Breast epithelium (tissue), 4 donors: ENCODE measurements around the gene MKI67. TPM values are rescaled to one million over a fixed set of nuclear protein-coding genes. Genes with fewer than 3 reads are reported as not detected.

Experiments
- DNase-seq, 2 donors: peaks; one replicate each; pipeline ENCODE4 v3.0.0-alpha.2; 2019; ENCODE audit warnings: low spot score in 2 of 2
- H3K27ac ChIP-seq, 2 donors: fragments of 200-600 bp; sonication (generic) in 1 of 2; one replicate each; pipeline ENCODE4 v1.5.1; 2016 to 2019; ENCODE audit warnings: mild to moderate bottlenecking in 1 of 2
- H3K27me3 ChIP-seq, 2 donors: fragments of 200-600 bp; sonication (generic) in 1 of 2; one replicate each; pipeline versions ENCODE4 v1.5.1 to v1.6.0; 2017 to 2019; ENCODE audit warnings: control low read depth in 1 of 2, mild to moderate bottlenecking in 1 of 2
- H3K36me3 ChIP-seq: fragments of 200-600 bp; one replicate; pipeline ENCODE4 v1.5.1; 2019
- H3K4me1 ChIP-seq, 2 donors: fragments of 200-600 bp; sonication (generic); one replicate each; pipeline ENCODE4 v1.5.1; 2016 to 2019; ENCODE audit warnings: control low read depth in 1 of 2
- H3K4me3 ChIP-seq, 3 donors: fragments of 200-600 bp; sonication (generic); 1 replicate in 2 of 3; 2 replicates in 1 of 3; pipeline ENCODE4 v1.5.1; 2016 to 2019; ENCODE audit warnings: mild to moderate bottlenecking in 3 of 3, moderate library complexity in 2 of 3
- H3K9me3 ChIP-seq, 2 donors: fragments of 200-600 bp; sonication (generic) in 1 of 2; one replicate each; pipeline ENCODE4 v1.5.1; 2016 to 2019; ENCODE audit warnings: control low read depth in 1 of 2
- POLR2A ChIP-seq: fragments of 450-650 bp; IDR thresholded peaks from one replicate; pipeline ENCODE4 v1.6.1; 2016; ENCODE audit warnings: antibody characterized with exemption, mild to moderate bottlenecking, moderate library complexity
- POLR2AphosphoS5 ChIP-seq, 3 donors: sonication (generic); formaldehyde crosslinking; IDR thresholded peaks; one replicate each; pipeline ENCODE4 v1.6.1; 2017; ENCODE audit warnings: antibody characterized with exemption in 3 of 3
- intact Hi-C: fragments of 100-400 bp; cut with DNase I; formaldehyde crosslinking; loops from one replicate; pipeline ENCODE4 v1.15.1; 2023; ENCODE audit warnings: low total_unique reads
- total RNA-seq, 3 donors: library from RNA; depleted of rRNA; stranded (reverse); fragments of >200 nt; gene quantifications; one replicate each; pipeline ENCODE4 v1.1.0, GENCODE V29; 2016
- TF ChIP-seq, protein P1 (sequence below), 3 donors: fragments of 450-650 bp; IDR thresholded peaks; one replicate each; pipeline ENCODE4 v1.5.1; 2016 to 2017; ENCODE audit warnings: antibody characterized with exemption in 3 of 3, mild to moderate bottlenecking in 3 of 3, moderate library complexity in 3 of 3

The MKI67 gene
- total RNA-seq, 3 donors from 2014 or later: 0.29 to 6.4 (median 0.33) TPM

DNA sequence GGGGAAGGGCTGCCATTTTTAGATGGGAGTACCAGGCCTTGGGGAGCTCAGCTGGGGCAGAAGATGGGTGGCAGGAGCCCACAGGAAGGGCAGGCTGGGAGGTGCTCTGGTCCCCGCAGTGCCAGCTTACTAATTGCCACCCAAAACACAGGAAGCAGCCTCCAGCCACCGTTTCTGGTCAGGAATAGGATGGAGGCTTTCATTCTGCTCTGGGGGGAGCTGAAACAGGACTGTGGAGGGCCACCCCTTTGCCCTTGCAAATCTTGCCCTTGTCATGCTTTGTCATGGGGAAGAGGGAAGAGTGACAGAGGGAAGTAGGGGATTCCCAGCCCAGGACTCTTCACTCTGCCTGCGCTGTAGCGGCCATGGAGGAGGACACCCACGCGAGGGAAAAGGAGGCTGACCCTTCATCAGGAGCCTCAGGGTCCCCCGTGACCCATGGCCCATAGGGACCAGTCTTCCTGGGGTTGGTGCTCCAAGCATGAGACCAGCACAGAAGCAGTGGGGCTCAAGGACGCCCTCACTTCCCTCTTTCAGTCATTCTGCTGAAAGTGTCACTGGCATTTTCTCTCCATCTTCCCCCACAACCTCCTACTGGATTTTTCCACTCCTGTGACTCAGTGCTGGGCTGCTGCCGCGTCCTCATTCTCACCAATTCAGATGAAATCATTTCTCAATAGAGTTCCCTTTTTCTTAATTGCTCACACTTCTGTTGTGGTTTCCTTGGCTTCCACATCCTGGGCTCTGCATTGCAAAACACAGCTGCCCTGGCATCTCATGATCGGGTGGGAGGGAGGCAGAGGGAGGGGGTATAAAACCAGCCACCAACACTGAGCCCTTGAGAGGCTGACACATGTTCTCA lies 61.9 kb downstream of the MKI67 start:
- Histone ChIP-seq H3K9me3 (no peaks in the 10 kb centered on the region), H3K27me3 (no peaks in the 10 kb centered on the region), H3K4me3 (peak overlapping the region in 1 of 3 donors; percentile 41), H3K36me3 (no peaks in the 10 kb centered on the region), H3K4me1 (peaks cover 21 to 25% of the 10 kb centered on the region in 2 donors), H3K27ac (peak overlapping the region; percentile 88 to 98)
- peak in 1 of 2 donors; percentile 88 for DNase-seq
- no peak for TF ChIP-seq POLR2A
- peak; percentile 57 to 94 (median 78) for TF ChIP-seq POLR2AphosphoS5 (IDR thresholded peaks at IDR 0.05)
- intact Hi-C loops: loop anchor here (10.0 kb wide), 1 partner anchor 160 kb away; the partner anchor contains the start of gene PTPRE

DNA sequence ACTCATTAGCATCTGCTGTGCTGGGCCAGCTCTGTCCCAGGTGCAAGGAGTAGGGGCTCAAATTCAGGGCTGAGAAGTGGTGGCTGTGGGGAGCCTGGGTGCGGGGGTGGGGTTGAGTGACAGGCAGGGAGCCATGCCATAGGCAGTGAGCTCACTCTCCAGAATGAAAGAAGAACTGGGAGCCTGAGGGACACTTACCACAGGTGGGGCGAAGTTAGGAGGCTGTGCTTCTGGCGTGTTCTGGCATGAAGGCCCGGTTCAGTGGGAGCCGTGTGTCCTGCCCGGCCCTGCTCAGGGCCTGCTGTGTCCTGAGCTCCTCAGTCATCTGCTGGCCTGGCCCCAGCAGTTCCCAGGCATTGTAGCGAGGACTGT lies 62.5 kb downstream of the MKI67 start:
- peak in 1 of 2 donors; percentile 61 for DNase-seq
- peak overlapping the region in 1 of 3 donors; percentile 41 for H3K4me3 ChIP-seq
- intact Hi-C loops: loop anchor here (10.0 kb wide), 1 partner anchor 159 kb away; the partner anchor contains the start of gene PTPRE

DNA sequence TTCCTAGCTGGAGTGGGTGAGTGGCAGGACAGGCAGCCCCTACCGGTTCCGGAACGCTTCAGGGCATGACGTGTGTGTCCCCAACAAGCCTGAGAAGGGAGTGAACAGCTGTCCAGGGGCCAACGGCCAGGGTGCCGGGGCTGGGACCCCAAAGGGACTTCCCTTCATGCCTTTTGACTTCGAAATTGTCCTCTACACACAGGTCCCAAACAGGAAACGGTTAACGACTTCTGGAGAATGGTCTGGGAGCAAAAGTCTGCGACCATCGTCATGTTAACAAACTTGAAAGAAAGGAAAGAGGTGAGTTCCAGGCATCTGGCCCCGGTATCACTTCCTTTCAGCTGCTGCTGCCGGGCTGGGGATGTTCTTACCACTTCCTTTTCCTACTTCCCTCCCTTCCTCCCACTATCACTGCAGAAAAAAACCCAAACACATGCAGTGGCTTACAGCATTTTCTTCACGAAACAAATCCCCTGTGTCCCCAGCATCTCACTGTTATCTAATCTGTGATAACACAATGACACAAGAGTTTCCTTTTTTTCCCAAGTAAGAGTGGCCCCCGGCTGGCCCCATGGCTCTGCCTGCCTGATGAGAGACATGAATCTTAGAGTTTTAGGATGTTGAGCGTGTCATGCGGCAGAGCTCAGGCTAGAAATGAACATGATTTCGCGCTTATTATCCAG lies 63.2 kb downstream of the MKI67 start:
- DNase-seq: no peak
- H3K36me3 ChIP-seq: no peaks in the 10 kb centered on the region
- peak overlapping the region in 1 of 3 donors; percentile 5 for H3K4me3 ChIP-seq
- no peak for TF ChIP-seq POLR2A
- TF ChIP-seq POLR2AphosphoS5 (IDR thresholded peaks at IDR 0.05): no peak
- peaks cover 19 to 25% of the 10 kb centered on the region in 2 donors for H3K4me1 ChIP-seq
- peak overlapping the region; percentile 88 to 98 for H3K27ac ChIP-seq
- no peaks in the 10 kb centered on the region for H3K9me3 ChIP-seq
- no peaks in the 10 kb centered on the region for H3K27me3 ChIP-seq
- intact Hi-C loops: loop anchor here (10.0 kb wide), 1 partner anchor 158 kb away; the partner anchor contains the start of gene PTPRE

More for the DNA sequence above, 62.5 kb downstream of the MKI67 start:
- Histone ChIP-seq H3K27me3 (no peaks in the 10 kb centered on the region), H3K4me1 (peaks cover 19 to 25% of the 10 kb centered on the region in 2 donors), H3K36me3 (no peaks in the 10 kb centered on the region), H3K27ac (peak overlapping the region; percentile 88 to 98), H3K9me3 (no peaks in the 10 kb centered on the region)
- TF ChIP-seq, protein P1, sequence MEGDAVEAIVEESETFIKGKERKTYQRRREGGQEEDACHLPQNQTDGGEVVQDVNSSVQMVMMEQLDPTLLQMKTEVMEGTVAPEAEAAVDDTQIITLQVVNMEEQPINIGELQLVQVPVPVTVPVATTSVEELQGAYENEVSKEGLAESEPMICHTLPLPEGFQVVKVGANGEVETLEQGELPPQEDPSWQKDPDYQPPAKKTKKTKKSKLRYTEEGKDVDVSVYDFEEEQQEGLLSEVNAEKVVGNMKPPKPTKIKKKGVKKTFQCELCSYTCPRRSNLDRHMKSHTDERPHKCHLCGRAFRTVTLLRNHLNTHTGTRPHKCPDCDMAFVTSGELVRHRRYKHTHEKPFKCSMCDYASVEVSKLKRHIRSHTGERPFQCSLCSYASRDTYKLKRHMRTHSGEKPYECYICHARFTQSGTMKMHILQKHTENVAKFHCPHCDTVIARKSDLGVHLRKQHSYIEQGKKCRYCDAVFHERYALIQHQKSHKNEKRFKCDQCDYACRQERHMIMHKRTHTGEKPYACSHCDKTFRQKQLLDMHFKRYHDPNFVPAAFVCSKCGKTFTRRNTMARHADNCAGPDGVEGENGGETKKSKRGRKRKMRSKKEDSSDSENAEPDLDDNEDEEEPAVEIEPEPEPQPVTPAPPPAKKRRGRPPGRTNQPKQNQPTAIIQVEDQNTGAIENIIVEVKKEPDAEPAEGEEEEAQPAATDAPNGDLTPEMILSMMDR (IDR thresholded peaks at IDR 0.05): no peak

DNA sequence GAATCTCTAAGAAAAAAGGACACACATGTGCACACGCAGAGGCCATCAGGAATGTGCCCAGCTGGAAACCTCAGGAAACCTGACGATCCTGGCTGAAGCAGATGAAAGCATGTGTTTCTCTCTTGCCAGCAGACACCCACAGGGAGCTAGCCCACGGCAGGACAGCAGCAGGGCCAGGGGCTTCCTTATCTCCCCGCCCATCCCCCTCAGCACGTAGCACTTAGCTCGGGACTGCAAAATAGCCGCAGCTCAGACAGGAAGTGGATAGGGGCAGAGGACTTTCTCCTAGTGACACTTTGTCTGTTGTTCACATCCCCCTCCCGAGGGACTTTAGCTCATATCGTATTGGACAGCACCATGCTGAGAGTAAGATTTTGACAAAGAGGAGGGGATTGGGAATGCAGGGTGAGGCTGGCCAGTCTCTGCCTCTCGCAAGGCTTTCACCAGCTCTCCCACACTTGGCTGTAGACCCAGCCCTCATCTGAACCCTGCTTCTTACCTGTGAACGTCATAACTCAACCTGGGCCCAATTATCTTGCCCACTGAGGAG lies 63.8 kb downstream of the MKI67 start:
- TF ChIP-seq POLR2A: no peak
- TF ChIP-seq, protein P1 (IDR thresholded peaks at IDR 0.05): no peak
- TF ChIP-seq POLR2AphosphoS5 (IDR thresholded peaks at IDR 0.05): no peak
- Histone ChIP-seq H3K27me3 (no peaks in the 10 kb centered on the region), H3K27ac (peak overlapping the region; percentile 88 to 98), H3K9me3 (no peaks in the 10 kb centered on the region), H3K36me3 (no peaks in the 10 kb centered on the region), H3K4me3 (peak overlapping the region in 1 of 3 donors; percentile 5), H3K4me1 (peaks cover 20 to 25% of the 10 kb centered on the region in 2 donors)
- no peak for DNase-seq
- intact Hi-C loops: loop anchor here (10.0 kb wide), 1 partner anchor 158 kb away; the partner anchor contains the start of gene PTPRE

DNA sequence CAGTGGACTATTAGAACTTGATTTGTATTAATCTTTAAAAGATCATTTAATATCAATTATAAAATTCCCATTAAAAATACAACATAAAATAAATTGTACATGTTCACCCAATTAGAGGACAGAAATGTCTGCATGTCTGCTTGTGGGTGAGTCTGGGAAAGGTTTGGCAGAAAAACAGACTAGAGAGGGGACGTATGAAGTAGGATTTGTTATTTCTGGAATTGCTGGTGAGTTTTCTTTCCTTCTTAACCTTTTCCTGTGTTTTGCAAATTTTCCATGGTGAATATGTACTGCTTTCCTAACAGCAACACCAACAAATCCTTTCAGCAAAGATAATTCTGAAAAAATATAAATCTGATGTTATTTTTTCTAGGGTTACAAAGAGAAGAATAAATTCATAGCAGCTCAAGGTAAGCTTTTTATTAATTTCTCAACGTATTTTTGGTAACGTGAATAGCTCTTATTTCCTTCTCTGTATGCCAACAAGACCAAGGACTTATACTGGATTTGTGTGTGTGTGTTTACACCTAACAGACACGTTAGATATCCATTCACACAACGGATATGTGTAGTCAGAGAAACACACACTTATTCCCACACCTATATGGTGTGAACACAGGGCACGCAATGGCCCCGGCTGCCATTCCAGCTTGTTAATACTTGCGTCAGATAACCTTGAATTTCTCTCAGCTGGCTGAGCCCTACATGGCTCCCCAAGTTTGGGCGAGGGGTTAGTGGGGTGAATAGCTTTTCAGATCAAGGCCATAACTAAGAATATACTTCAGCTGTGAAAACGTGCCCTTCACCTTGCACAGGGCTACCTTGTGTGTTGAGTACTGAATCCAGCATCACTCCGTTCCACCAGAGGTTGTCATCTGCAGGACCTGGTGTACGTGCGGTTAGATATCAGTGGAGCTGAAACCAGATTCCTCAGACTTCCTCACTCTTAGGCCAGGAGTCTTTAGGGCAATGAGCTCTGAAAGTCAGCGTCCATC lies 64.6 kb downstream of the MKI67 start:
- Histone ChIP-seq H3K4me1 (peaks cover 23 to 25% of the 10 kb centered on the region in 2 donors), H3K27me3 (no peaks in the 10 kb centered on the region), H3K36me3 (no peaks in the 10 kb centered on the region), H3K27ac (peak overlapping the region; percentile 88 to 98), H3K4me3 (no peak overlapping the region), H3K9me3 (no peaks in the 10 kb centered on the region)
- intact Hi-C loops: loop anchor here (10.0 kb wide), 1 partner anchor 157 kb away; the partner anchor contains the start of gene PTPRE
- no peak for DNase-seq
- TF ChIP-seq, protein P1 (IDR thresholded peaks at IDR 0.05): no peak
- TF ChIP-seq POLR2AphosphoS5 (IDR thresholded peaks at IDR 0.05) (no peak), POLR2A (no peak)
